GM18508 (cell line): ENCODE measurements around the gene CFD.
"Not testable (repeated sequence)": the region's sequence is repeated elsewhere in the genome, so short reads cannot be mapped to it uniquely, and the experiment has no call there.

Experiments used
- ATAC-seq: cut with Tn5 transposase; IDR thresholded peaks from one replicate; pipeline ENCODE4 v1.9.1; 2021; ENCODE audit warnings: moderate number of reproducible peaks; ENCODE audit not compliant: insufficient read depth, unreplicated experiment

The CFD gene

GRCh38 chr19:850221-850978 lies 9.1 kb upstream of the CFD start:
- ATAC-seq = no peak

DNA sequence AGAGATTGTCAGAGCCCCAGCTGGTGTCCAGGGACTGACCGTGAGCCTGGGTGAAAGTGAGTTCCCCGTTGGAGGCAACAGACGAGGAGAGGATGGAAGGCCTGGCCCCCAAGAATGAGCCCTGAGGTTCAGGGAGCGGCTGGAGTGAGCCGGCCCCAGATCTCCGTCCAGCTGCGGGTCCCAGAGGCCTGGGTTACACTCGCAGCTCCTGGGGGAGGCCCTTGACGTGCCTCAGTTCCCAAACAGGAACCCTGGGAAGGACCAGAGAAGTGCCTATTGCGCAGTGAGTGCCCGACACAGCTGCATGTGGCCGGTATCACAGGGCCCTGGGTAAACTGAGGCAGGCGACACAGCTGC lies 8.5 kb upstream of the CFD start:
- no peak for ATAC-seq

GRCh38 chr19:852136-853013 lies 7.1 kb upstream of the CFD start, which contains the start of gene ELANE:
ELANE (plus strand) TSS chr19:852303; CDS start chr19:852329, 26 bp downstream.
- ATAC-seq = no peak

- no peak for ATAC-seq
Observed at GRCh38 chr19:853014-853585, 6.4 kb upstream of the CFD start.

DNA sequence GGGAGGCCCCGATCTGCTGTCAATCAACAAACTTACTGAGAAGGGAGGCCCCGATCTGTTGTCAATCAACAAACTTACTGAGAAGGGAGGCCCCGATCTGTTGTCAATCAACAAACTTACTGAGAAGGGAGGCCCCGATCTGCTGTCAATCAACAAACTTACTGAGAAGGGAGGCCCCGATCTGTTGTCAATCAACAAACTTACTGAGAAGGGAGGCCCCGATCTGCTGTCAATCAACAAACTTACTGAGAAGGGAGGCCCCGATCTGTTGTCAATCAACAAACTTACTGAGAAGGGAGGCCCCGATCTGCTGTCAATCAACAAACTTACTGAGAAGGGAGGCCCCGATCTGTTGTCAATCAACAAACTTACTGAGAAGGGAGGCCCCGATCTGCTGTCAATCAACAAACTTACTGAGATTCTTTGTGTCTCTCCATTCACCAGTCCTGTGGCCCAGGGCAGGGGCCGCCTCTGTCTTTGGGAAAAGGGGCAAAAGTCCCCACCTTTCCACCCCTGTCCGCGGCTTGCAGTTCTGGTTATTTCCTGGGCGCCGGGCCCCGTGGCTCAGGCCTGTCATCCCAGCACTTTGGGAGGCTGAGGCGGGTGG lies 5.7 kb upstream of the CFD start:
- not testable (repeated sequence) for ATAC-seq

DNA sequence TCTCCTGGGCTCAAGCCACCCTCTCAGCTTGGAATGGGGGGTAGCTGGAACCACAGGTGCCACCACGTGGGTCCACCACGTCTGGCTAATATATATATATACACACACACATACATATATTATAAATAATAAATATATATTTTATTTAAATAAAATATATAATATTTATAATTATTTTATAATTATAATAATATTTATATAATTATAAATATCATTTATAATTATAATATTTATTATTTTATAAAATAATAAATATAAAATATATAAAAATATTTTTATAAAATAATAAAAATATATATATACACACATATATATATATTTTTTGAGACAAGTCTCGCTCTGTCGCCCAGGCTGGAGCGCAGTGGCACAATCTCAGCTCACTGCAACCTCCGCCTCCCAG lies 4.9 kb upstream of the CFD start:
- no peak for ATAC-seq

DNA sequence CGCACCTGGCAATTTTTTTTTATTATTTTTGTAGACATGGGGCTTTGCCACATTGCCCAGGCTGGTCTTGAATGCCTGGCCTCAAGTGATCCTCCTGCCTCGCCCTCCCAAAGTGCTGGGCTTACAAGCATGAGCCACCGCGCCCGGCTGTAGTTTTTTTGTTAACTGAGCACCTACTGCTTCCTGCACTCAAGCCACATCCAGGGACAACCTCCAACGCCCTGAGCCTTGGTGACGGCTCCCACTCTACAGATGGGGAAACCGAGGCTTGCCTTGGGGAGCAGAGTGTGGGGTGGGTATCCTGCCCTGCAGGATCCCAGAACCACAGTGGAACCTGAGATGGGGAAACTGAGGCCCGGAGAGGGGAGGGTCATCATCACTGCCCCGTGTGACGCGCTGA lies 4.3 kb upstream of the CFD start:
- ATAC-seq = no peak

DNA sequence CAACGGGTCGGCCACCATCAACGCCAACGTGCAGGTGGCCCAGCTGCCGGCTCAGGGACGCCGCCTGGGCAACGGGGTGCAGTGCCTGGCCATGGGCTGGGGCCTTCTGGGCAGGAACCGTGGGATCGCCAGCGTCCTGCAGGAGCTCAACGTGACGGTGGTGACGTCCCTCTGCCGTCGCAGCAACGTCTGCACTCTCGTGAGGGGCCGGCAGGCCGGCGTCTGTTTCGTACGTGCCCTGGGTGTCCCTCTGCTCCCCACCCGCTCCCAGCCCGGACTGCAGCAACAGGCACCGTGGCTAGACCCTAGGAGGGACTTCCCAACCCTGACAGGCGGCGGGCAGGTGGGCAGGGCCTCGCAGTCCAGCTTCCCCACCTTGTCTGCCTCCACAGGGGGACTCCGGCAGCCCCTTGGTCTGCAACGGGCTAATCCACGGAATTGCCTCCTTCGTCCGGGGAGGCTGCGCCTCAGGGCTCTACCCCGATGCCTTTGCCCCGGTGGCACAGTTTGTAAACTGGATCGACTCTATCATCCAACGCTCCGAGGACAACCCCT lies 3.8 kb upstream of the CFD start:
- no peak for ATAC-seq

DNA sequence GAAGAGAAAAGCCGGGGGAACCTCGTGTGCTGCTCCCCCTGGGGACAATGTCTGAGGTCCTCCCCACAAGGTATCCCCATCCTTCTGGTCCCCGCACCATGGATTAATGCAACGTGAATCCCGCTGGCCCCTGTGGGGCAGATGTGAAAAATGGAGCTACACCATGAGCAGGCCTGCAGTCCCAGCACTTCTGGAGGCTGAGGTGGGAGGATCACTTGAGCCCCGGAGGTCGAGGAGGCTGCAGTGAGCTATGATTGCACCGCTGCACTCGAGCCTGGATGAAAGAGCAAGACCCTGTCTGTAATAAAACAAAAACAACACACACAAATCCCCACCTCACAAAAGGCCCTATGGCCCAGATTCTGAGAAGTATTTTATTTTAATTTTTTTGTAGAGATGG lies 1.2 kb upstream of the CFD start:
- no peak for ATAC-seq

DNA sequence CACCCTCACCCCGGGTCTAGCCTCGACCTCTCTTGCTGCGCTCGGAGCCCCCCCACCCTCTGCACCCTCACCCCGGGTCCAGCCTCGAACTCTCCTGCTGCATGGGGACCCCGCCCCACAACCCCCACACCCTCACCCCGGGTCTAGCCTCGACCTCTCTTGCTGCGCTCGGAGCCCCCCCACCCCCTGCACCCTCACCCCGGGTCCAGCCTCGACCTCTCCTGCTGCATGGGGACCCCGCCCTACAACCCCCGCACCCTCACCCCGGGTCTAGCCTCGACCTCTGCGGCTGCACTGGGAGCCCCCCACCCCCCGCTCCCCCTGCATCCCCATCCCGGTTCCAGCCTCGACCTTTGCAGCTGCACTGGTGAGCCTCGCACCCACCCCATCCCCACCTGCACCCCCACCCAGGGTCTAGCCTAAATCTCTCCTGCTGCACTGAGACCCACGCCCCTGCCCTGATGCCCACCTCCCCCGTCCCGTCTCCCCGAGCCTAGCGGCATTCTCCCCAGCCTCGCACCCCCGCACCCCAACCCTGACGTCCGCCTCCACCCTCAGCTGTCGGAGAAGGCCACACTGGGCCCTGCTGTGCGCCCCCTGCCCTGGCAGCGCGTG lies 1.8 kb downstream of the CFD start:
- no peak for ATAC-seq

GRCh38 chr19:861756-862580 lies 2.5 kb downstream of the CFD start:
- ATAC-seq = no peak

- ATAC-seq = no peak
Observed at GRCh38 chr19:862581-863314, 3.3 kb downstream of the CFD start.

DNA sequence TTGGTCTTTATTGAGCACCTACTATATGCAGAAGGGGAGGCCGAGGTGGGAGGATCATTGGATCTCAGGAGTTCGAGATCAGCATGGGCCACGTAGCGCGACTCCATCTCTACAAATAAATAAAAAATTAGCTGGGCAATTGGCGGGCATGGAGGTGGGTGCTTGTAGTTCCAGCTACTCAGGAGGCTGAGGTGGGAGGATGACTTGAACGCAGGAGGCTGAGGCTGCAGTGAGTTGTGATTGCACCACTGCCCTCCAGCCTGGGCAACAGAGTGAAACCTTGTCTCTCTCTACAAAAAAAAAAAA lies 3.8 kb downstream of the CFD start:
- ATAC-seq = no peak

- no peak for ATAC-seq
Observed at GRCh38 chr19:866769-867300, 7.4 kb downstream of the CFD start.

- ATAC-seq = no peak
Observed at GRCh38 chr19:867301-867793, 7.9 kb downstream of the CFD start.

- no peak for ATAC-seq
Observed at GRCh38 chr19:867855-868457, 8.5 kb downstream of the CFD start.

DNA sequence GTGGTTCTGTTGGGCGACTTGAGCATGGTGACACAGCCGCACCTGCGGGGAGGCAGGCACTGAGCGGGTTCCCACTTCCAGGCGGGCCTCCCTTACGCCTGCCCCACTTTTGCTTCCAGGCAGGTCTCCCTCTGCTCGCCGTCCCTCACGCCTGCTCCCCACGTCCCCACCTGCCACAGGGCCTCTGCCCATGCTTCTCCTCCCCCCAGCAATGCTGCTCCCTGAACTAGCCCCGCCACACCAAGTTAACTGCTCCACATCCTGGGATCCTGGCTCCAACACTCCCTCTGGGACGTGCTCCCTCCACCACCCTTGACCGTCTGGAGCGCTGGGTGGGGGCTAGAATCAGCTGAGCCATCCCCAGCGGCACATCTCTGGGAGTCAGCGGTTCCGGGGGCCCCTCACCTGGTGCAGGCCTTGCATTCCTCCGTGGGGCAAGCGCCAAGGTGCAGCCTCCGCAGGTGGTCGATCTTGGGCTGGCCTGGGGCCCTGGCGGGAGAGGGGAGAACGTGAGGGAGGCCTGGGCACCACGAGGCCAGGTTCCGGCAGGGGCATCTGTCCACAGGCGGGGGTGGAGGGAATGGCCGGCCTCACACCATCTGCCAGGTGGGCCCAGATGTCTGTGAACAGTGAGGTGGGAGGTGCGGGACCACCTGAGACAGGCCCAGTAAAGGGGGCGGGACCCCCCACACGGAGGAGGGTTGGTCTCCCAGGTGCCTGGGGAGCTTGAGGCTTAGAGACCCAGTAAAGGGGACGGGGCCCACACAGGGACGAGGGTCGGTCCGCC lies 9.2 kb downstream of the CFD start:
- ATAC-seq = no peak
